Skin of body (tissue), 2 donors: Measurements from ENCODE around the gene DCLK1. TPM values are rescaled to one million over a fixed set of nuclear protein-coding genes. Genes with fewer than 3 reads are reported as not detected.

Experiments
- DNase-seq: peaks from one replicate; lab custom pipeline; 2025; lab: John Stamatoyannopoulos, UW
- total RNA-seq: library from RNA; depleted of rRNA; stranded (reverse); fragments of >200 nt; gene quantifications from one replicate; pipeline ENCODE4 v1.2.3, GENCODE V29; 2014

The DCLK1 gene
- total RNA-seq, 1 donor from 2014 or later = 82.5 TPM

- peak; percentile 100 for DNase-seq
Observed at GRCh38 chr13:35953537-35954206, 177.5 kb downstream of the DCLK1 start.

GRCh38 chr13:35947315-35947714 lies 183.9 kb downstream of the DCLK1 start:
- DNase-seq = peak; percentile 41

- no peak for DNase-seq
Observed at GRCh38 chr13:35945368-35945767, 185.8 kb downstream of the DCLK1 start.

- no peak for DNase-seq
Observed at GRCh38 chr13:35941374-35941773, 189.8 kb downstream of the DCLK1 start.

- DNase-seq = no peak
Observed at GRCh38 chr13:35940734-35941133, 190.4 kb downstream of the DCLK1 start.

GRCh38 chr13:35936246-35936978 lies 194.8 kb downstream of the DCLK1 start:
- DNase-seq = no peak

GRCh38 chr13:35930665-35931631 lies 200.2 kb downstream of the DCLK1 start:
- no peak for DNase-seq

- no peak for DNase-seq
Observed at GRCh38 chr13:35927567-35928021, 203.6 kb downstream of the DCLK1 start.

GRCh38 chr13:35926859-35927530 lies 204.2 kb downstream of the DCLK1 start:
- DNase-seq = no peak

GRCh38 chr13:35925669-35926068 lies 205.5 kb downstream of the DCLK1 start:
- DNase-seq = no peak

GRCh38 chr13:35923347-35923746 lies 207.8 kb downstream of the DCLK1 start:
- no peak for DNase-seq

GRCh38 chr13:35920816-35921215 lies 210.4 kb downstream of the DCLK1 start:
- DNase-seq = no peak

- DNase-seq = no peak
Observed at GRCh38 chr13:35917942-35918645, 213.1 kb downstream of the DCLK1 start.

- no peak for DNase-seq
Observed at GRCh38 chr13:35917252-35917941, 213.8 kb downstream of the DCLK1 start.

GRCh38 chr13:35916146-35916545 lies 215.0 kb downstream of the DCLK1 start:
- DNase-seq = no peak

GRCh38 chr13:35914662-35915061 lies 216.5 kb downstream of the DCLK1 start:
- no peak for DNase-seq

GRCh38 chr13:35912841-35913240 lies 218.3 kb downstream of the DCLK1 start:
- DNase-seq = no peak

- DNase-seq = no peak
Observed at GRCh38 chr13:35909837-35910540, 221.2 kb downstream of the DCLK1 start.

GRCh38 chr13:35909091-35909490 lies 222.1 kb downstream of the DCLK1 start:
- no peak for DNase-seq
